Measurements from ENCODE around the gene GRIK4. TPM values are rescaled to one million over a fixed set of nuclear protein-coding genes. Genes with fewer than 3 reads are reported as not detected.
"Not testable (repeated sequence)": the region's sequence is repeated elsewhere in the genome, so short reads cannot be mapped to it uniquely, and the experiment has no call there.

GRIK4 gene
- total RNA-seq, 2 experiments from 2014 or later: not detected

GRCh38 chr11:121029153-121029552 is 517.6 kb downstream of the GRIK4 start:
- H3K27ac Mint-ChIP-seq: no peak overlapping the region
- H3K4me3 Mint-ChIP-seq: no peak overlapping the region
- H3K36me3 Mint-ChIP-seq (ENCODE audit: low read depth): no peaks in the 10 kb centered on the region
- ChIA-PET POLR2A (no interaction called here), CTCF (interaction anchor here (1.2 kb wide), 1 partner anchor 166 kb away, joined by 4 read pairs; no protein-coding TSS in a partner anchor)
- H3K9me3 Mint-ChIP-seq (ENCODE audit: insufficient read depth): no peaks in the 10 kb centered on the region
- peaks cover 22% of the 10 kb centered on the region for H3K4me1 Mint-ChIP-seq (ENCODE audit: low read depth)
- ATAC-seq: no peak
- no peak for DNase-seq
- no peaks in the 10 kb centered on the region for H3K27me3 Mint-ChIP-seq (ENCODE audit: low read depth)

- ChIA-PET CTCF (interaction anchor here (1.2 kb wide), 1 partner anchor 165 kb away, joined by 4 read pairs; no protein-coding TSS in a partner anchor), POLR2A (no interaction called here)
- Mint-ChIP-seq H3K4me1 (ENCODE audit: low read depth) (peaks cover 17% of the 10 kb centered on the region), H3K9me3 (ENCODE audit: insufficient read depth) (no peaks in the 10 kb centered on the region), H3K27me3 (ENCODE audit: low read depth) (no peaks in the 10 kb centered on the region), H3K36me3 (ENCODE audit: low read depth) (no peaks in the 10 kb centered on the region), H3K27ac (no peak overlapping the region), H3K4me3 (no peak overlapping the region)
- ATAC-seq (no peak), DNase-seq (no peak)
Measured at GRCh38 chr11:121029813-121030445, 518.4 kb downstream of the GRIK4 start.

GRCh38 chr11:121031167-121031566 is 519.6 kb downstream of the GRIK4 start:
- Mint-ChIP-seq H3K27ac (no peak overlapping the region), H3K4me3 (no peak overlapping the region), H3K36me3 (ENCODE audit: low read depth) (no peaks in the 10 kb centered on the region), H3K27me3 (ENCODE audit: low read depth) (no peaks in the 10 kb centered on the region), H3K4me1 (ENCODE audit: low read depth) (peaks cover 21% of the 10 kb centered on the region), H3K9me3 (ENCODE audit: insufficient read depth) (no peaks in the 10 kb centered on the region)
- DNase-seq (no peak), ATAC-seq (no peak)
- CTCF ChIA-PET: no interaction called here
- POLR2A ChIA-PET: no interaction called here

- H3K4me1 Mint-ChIP-seq (ENCODE audit: low read depth): peaks cover 22% of the 10 kb centered on the region
- POLR2A ChIA-PET; H3K27me3 Mint-ChIP-seq (ENCODE audit: low read depth); H3K9me3 Mint-ChIP-seq (ENCODE audit: insufficient read depth); H3K36me3 Mint-ChIP-seq (ENCODE audit: low read depth); H3K27ac Mint-ChIP-seq; DNase-seq; ATAC-seq; H3K4me3 Mint-ChIP-seq: not testable (repeated sequence)
- CTCF ChIA-PET: interaction anchor here (1.5 kb wide), 1 partner anchor 163 kb away, joined by 6 read pairs; no protein-coding TSS in a partner anchor
Measured at GRCh38 chr11:121031648-121032047, 520.1 kb downstream of the GRIK4 start.

GRCh38 chr11:121032546-121032945 is 521.0 kb downstream of the GRIK4 start:
- DNase-seq (no peak), ATAC-seq (no peak)
- CTCF ChIA-PET: interaction anchor here (1.5 kb wide), 1 partner anchor 162 kb away, joined by 6 read pairs; no protein-coding TSS in a partner anchor
- Mint-ChIP-seq H3K9me3 (ENCODE audit: insufficient read depth) (no peaks in the 10 kb centered on the region), H3K4me1 (ENCODE audit: low read depth) (peaks cover 22% of the 10 kb centered on the region), H3K4me3 (no peak overlapping the region), H3K27me3 (ENCODE audit: low read depth) (no peaks in the 10 kb centered on the region), H3K27ac (no peak overlapping the region), H3K36me3 (ENCODE audit: low read depth) (no peaks in the 10 kb centered on the region)
- POLR2A ChIA-PET: no interaction called here

- Mint-ChIP-seq H3K27me3 (ENCODE audit: low read depth) (no peaks in the 10 kb centered on the region), H3K27ac (no peak overlapping the region), H3K9me3 (ENCODE audit: insufficient read depth) (no peaks in the 10 kb centered on the region), H3K36me3 (ENCODE audit: low read depth) (no peaks in the 10 kb centered on the region), H3K4me3 (no peak overlapping the region), H3K4me1 (ENCODE audit: low read depth) (peaks cover 22% of the 10 kb centered on the region)
- CTCF ChIA-PET: interaction anchor here (1.0 to 1.2 kb wide), 2 partner anchors 9 to 161 kb away, joined by 3 to 4 read pairs; partner anchors contain the start of gene TBCEL
- ATAC-seq (no peak), DNase-seq (no peak)
- POLR2A ChIA-PET: no interaction called here
Measured at GRCh38 chr11:121033635-121034034, 522.1 kb downstream of the GRIK4 start.

- no peak overlapping the region for H3K27ac Mint-ChIP-seq
- H3K27me3 Mint-ChIP-seq (ENCODE audit: low read depth): no peaks in the 10 kb centered on the region
- H3K4me1 Mint-ChIP-seq (ENCODE audit: low read depth): peaks cover 15% of the 10 kb centered on the region
- H3K36me3 Mint-ChIP-seq (ENCODE audit: low read depth): no peaks in the 10 kb centered on the region
- DNase-seq (no peak), ATAC-seq (no peak)
- CTCF ChIA-PET: interaction anchor here (0.9 to 1.3 kb wide), 3 partner anchors 15 to 159 kb away, joined by 3 to 6 read pairs (median 3); no protein-coding TSS in a partner anchor
- POLR2A ChIA-PET: no interaction called here
- no peaks in the 10 kb centered on the region for H3K9me3 Mint-ChIP-seq (ENCODE audit: insufficient read depth)
- H3K4me3 Mint-ChIP-seq: no peak overlapping the region
Measured at GRCh38 chr11:121035169-121035755, 523.7 kb downstream of the GRIK4 start.

- H3K27ac Mint-ChIP-seq: no peak overlapping the region
- H3K4me1 Mint-ChIP-seq (ENCODE audit: low read depth): peaks cover 13% of the 10 kb centered on the region
- no peak overlapping the region for H3K4me3 Mint-ChIP-seq
- H3K36me3 Mint-ChIP-seq (ENCODE audit: low read depth): no peaks in the 10 kb centered on the region
- H3K27me3 Mint-ChIP-seq (ENCODE audit: low read depth): no peaks in the 10 kb centered on the region
- POLR2A ChIA-PET: no interaction called here
- H3K9me3 Mint-ChIP-seq (ENCODE audit: insufficient read depth): no peaks in the 10 kb centered on the region
- CTCF ChIA-PET: interaction anchor here (0.9 to 1.3 kb wide), 3 partner anchors 14 to 159 kb away, joined by 3 to 6 read pairs (median 3); no protein-coding TSS in a partner anchor
- ATAC-seq (no peak), DNase-seq (no peak)
Measured at GRCh38 chr11:121035780-121036179, 524.2 kb downstream of the GRIK4 start.

- Mint-ChIP-seq H3K27me3 (ENCODE audit: low read depth) (no peaks in the 10 kb centered on the region), H3K9me3 (ENCODE audit: insufficient read depth) (no peaks in the 10 kb centered on the region), H3K36me3 (ENCODE audit: low read depth) (no peaks in the 10 kb centered on the region), H3K27ac (no peak overlapping the region), H3K4me3 (no peak overlapping the region), H3K4me1 (ENCODE audit: low read depth) (peaks cover 13% of the 10 kb centered on the region)
- POLR2A ChIA-PET: no interaction called here
- ATAC-seq: no peak
- DNase-seq: no peak
- CTCF ChIA-PET: interaction anchor here (2.0 kb wide), 1 partner anchor 13 kb away, joined by 6 read pairs; the partner anchor contains the start of gene TBCEL
Measured at GRCh38 chr11:121037016-121037415, 525.5 kb downstream of the GRIK4 start.

Other genes with a start within 250 kb of the GRIK4 start
- under 1 TPM; 0.08 TPM for gene TLCD5, start 186.4 kb upstream of the GRIK4 start, total RNA-seq
- 10 to 100 TPM in 1 of 2 experiments, 1 to 10 TPM in 1; 9.6 to 10.0 TPM for gene ARHGEF12, start 175.3 kb upstream of the GRIK4 start, total RNA-seq